Activated CD4-positive, alpha-beta memory T cell treated with anti-CD3 and anti-CD28 coated beads for 36 hours (primary cell): ENCODE results near the gene ADRM1. TPM values are rescaled to one million over a fixed set of nuclear protein-coding genes. Genes with fewer than 3 reads are reported as not detected.

Experiments
- CTCF ChIA-PET: fragments of 350-600 bp; sonication (Branson Sonifier 250); formaldehyde crosslinking; loops from one replicate; lab custom pipeline; 2021; ENCODE audit warnings: antibody characterized with exemption, inconsistent platforms; lab: Charles Lee
- POLR2A ChIA-PET: fragments of 350-600 bp; sonication (Branson Sonifier 250); formaldehyde crosslinking; loops from one replicate; lab custom pipeline; 2021; ENCODE audit warnings: antibody characterized with exemption; lab: Charles Lee
- DNase-seq: peaks from one replicate; pipeline ENCODE4 v3.0.0-alpha.2; 2020
- H3K27ac Mint-ChIP-seq: one replicate; pipeline ENCODE4 v1.8.0; 2021; ENCODE audit warnings: mixed read lengths
- H3K27me3 Mint-ChIP-seq: one replicate; pipeline ENCODE4 v1.8.0; 2021; ENCODE audit warnings: mixed read lengths
- H3K36me3 Mint-ChIP-seq: one replicate; pipeline ENCODE4 v1.8.0; 2021; ENCODE audit warnings: mixed read lengths
- H3K4me1 Mint-ChIP-seq: one replicate; pipeline ENCODE4 v1.8.0; 2021; ENCODE audit warnings: low read depth, mixed read lengths
- H3K4me3 Mint-ChIP-seq: one replicate; pipeline ENCODE4 v1.8.0; 2021; ENCODE audit warnings: mild to moderate bottlenecking, mixed read lengths
- H3K9me3 Mint-ChIP-seq: one replicate; pipeline ENCODE4 v1.8.0; 2021; ENCODE audit warnings: mixed read lengths
- intact Hi-C: fragments of 100-400 bp; cut with micrococcal nuclease; formaldehyde crosslinking; loops from one replicate; pipeline ENCODE4 v1.15.1; 2023
- total RNA-seq, 2 experiments: library from RNA; stranded (reverse); gene quantifications; one replicate each; pipeline ENCODE4 v1.2.3, GENCODE V29; 2021

The ADRM1 gene
- total RNA-seq, 2 experiments from 2014 or later, result 98.6 to 101 TPM

- Mint-ChIP-seq H3K9me3 (no peaks in the 10 kb centered on the region), H3K36me3 (peaks cover 23% of the 10 kb centered on the region), H3K4me1 (no peaks in the 10 kb centered on the region), H3K4me3 (no peak overlapping the region), H3K27ac (no peak overlapping the region), H3K27me3 (no peaks in the 10 kb centered on the region)
- intact Hi-C loops, result no loop called here
- no peak for DNase-seq
- POLR2A ChIA-PET, result no interaction called here
- CTCF ChIA-PET, result no interaction called here
Observed at GRCh38 chr20:62282877-62283503, 19.8 kb upstream of the ADRM1 start.

GRCh38 chr20:62284448-62284847, 18.3 kb upstream of the ADRM1 start:
- no peaks in the 10 kb centered on the region for H3K9me3 Mint-ChIP-seq
- H3K4me1 Mint-ChIP-seq, result no peaks in the 10 kb centered on the region
- ChIA-PET POLR2A (no interaction called here), CTCF (no interaction called here)
- H3K27ac Mint-ChIP-seq, result no peak overlapping the region
- intact Hi-C loops, result no loop called here
- no peaks in the 10 kb centered on the region for H3K27me3 Mint-ChIP-seq
- no peak overlapping the region for H3K4me3 Mint-ChIP-seq
- DNase-seq, result no peak
- peaks cover 19% of the 10 kb centered on the region for H3K36me3 Mint-ChIP-seq

- CTCF ChIA-PET, result no interaction called here
- no peak for DNase-seq
- Mint-ChIP-seq H3K27me3 (no peaks in the 10 kb centered on the region), H3K36me3 (peaks cover 18% of the 10 kb centered on the region), H3K4me3 (no peak overlapping the region), H3K27ac (no peak overlapping the region), H3K4me1 (no peaks in the 10 kb centered on the region), H3K9me3 (no peaks in the 10 kb centered on the region)
- POLR2A ChIA-PET, result no interaction called here
- intact Hi-C loops, result no loop called here
Observed at GRCh38 chr20:62285151-62285550, 17.6 kb upstream of the ADRM1 start.

- Mint-ChIP-seq H3K27me3 (no peaks in the 10 kb centered on the region), H3K36me3 (peaks cover 16% of the 10 kb centered on the region), H3K4me1 (no peaks in the 10 kb centered on the region), H3K9me3 (no peaks in the 10 kb centered on the region), H3K4me3 (no peak overlapping the region), H3K27ac (no peak overlapping the region)
- POLR2A ChIA-PET, result no interaction called here
- intact Hi-C loops, result no loop called here
- DNase-seq, result no peak
- CTCF ChIA-PET, result no interaction called here
Observed at GRCh38 chr20:62285722-62286121, 17.1 kb upstream of the ADRM1 start.

GRCh38 chr20:62286493-62287064, 16.2 kb upstream of the ADRM1 start:
- ChIA-PET POLR2A (no interaction called here), CTCF (no interaction called here)
- Mint-ChIP-seq H3K27me3 (no peaks in the 10 kb centered on the region), H3K27ac (no peak overlapping the region), H3K36me3 (peaks cover 14% of the 10 kb centered on the region), H3K9me3 (no peaks in the 10 kb centered on the region), H3K4me3 (no peak overlapping the region), H3K4me1 (peaks cover 2% of the 10 kb centered on the region)
- intact Hi-C loops, result no loop called here
- DNase-seq, result no peak

GRCh38 chr20:62287129-62287528, 15.7 kb upstream of the ADRM1 start:
- H3K9me3 Mint-ChIP-seq, result no peaks in the 10 kb centered on the region
- no peak for DNase-seq
- H3K4me1 Mint-ChIP-seq, result peaks cover 3% of the 10 kb centered on the region
- no peaks in the 10 kb centered on the region for H3K27me3 Mint-ChIP-seq
- no peak overlapping the region for H3K4me3 Mint-ChIP-seq
- ChIA-PET CTCF (no interaction called here), POLR2A (no interaction called here)
- intact Hi-C loops, result no loop called here
- H3K36me3 Mint-ChIP-seq, result peaks cover 10% of the 10 kb centered on the region
- no peak overlapping the region for H3K27ac Mint-ChIP-seq

GRCh38 chr20:62287759-62288534, 14.8 kb upstream of the ADRM1 start:
- DNase-seq, result no peak

GRCh38 chr20:62288535-62289105, 14.2 kb upstream of the ADRM1 start:
- POLR2A ChIA-PET, result no interaction called here
- CTCF ChIA-PET, result no interaction called here

More at GRCh38 chr20:62287759-62288534, 14.8 kb upstream of the ADRM1 start:
- H3K4me3 Mint-ChIP-seq, result no peak overlapping the region
- POLR2A ChIA-PET, result no interaction called here
- no peaks in the 10 kb centered on the region for H3K27me3 Mint-ChIP-seq
- peaks cover 5% of the 10 kb centered on the region for H3K4me1 Mint-ChIP-seq
- no peaks in the 10 kb centered on the region for H3K9me3 Mint-ChIP-seq
- H3K36me3 Mint-ChIP-seq, result peaks cover 10% of the 10 kb centered on the region
- CTCF ChIA-PET, result no interaction called here
- H3K27ac Mint-ChIP-seq, result no peak overlapping the region
- intact Hi-C loops, result no loop called here

GRCh38 chr20:62289131-62289530, 13.7 kb upstream of the ADRM1 start:
- POLR2A ChIA-PET, result no interaction called here
- peaks cover 5% of the 10 kb centered on the region for H3K4me1 Mint-ChIP-seq
- DNase-seq, result no peak
- H3K4me3 Mint-ChIP-seq, result no peak overlapping the region
- intact Hi-C loops, result no loop called here
- no peaks in the 10 kb centered on the region for H3K27me3 Mint-ChIP-seq
- no peak overlapping the region for H3K27ac Mint-ChIP-seq
- CTCF ChIA-PET, result no interaction called here
- no peaks in the 10 kb centered on the region for H3K9me3 Mint-ChIP-seq
- peaks cover 9% of the 10 kb centered on the region for H3K36me3 Mint-ChIP-seq

More at GRCh38 chr20:62288535-62289105, 14.2 kb upstream of the ADRM1 start:
- H3K27ac Mint-ChIP-seq, result no peak overlapping the region
- H3K36me3 Mint-ChIP-seq, result peaks cover 10% of the 10 kb centered on the region
- DNase-seq, result no peak
- H3K27me3 Mint-ChIP-seq, result no peaks in the 10 kb centered on the region
- H3K9me3 Mint-ChIP-seq, result no peaks in the 10 kb centered on the region
- intact Hi-C loops, result no loop called here
- peaks cover 5% of the 10 kb centered on the region for H3K4me1 Mint-ChIP-seq
- H3K4me3 Mint-ChIP-seq, result no peak overlapping the region

GRCh38 chr20:62289898-62290297, 12.9 kb upstream of the ADRM1 start:
- H3K4me1 Mint-ChIP-seq, result peaks cover 5% of the 10 kb centered on the region
- POLR2A ChIA-PET, result interaction anchor here (0.6 kb wide), 1 partner anchor 138 kb away, joined by 4 read pairs; no protein-coding TSS in a partner anchor
- intact Hi-C loops, result no loop called here

GRCh38 chr20:62291251-62292066, 11.3 kb upstream of the ADRM1 start:
- DNase-seq, result no peak
- ChIA-PET CTCF (interaction anchor here (1.0 kb wide), 1 partner anchor 11 kb away, joined by 3 read pairs; no protein-coding TSS in a partner anchor), POLR2A (no interaction called here)
- H3K27me3 Mint-ChIP-seq, result no peaks in the 10 kb centered on the region
- H3K9me3 Mint-ChIP-seq, result no peaks in the 10 kb centered on the region
- no peak overlapping the region for H3K4me3 Mint-ChIP-seq
- peaks cover 15% of the 10 kb centered on the region for H3K36me3 Mint-ChIP-seq
- peaks cover 5% of the 10 kb centered on the region for H3K4me1 Mint-ChIP-seq
- intact Hi-C loops, result no loop called here
- no peak overlapping the region for H3K27ac Mint-ChIP-seq

More at GRCh38 chr20:62289898-62290297, 12.9 kb upstream of the ADRM1 start:
- CTCF ChIA-PET, result no interaction called here
- Mint-ChIP-seq H3K27ac (no peak overlapping the region), H3K36me3 (peaks cover 10% of the 10 kb centered on the region), H3K27me3 (no peaks in the 10 kb centered on the region), H3K4me3 (no peak overlapping the region), H3K9me3 (no peaks in the 10 kb centered on the region)
- no peak for DNase-seq
